HG02852 (cell line): ENCODE results near the gene HOXB2.
"Not testable (repeated sequence)": the region's sequence is repeated elsewhere in the genome, so short reads cannot be mapped to it uniquely, and the experiment has no call there.

ENCODE experiments used
- ATAC-seq: cut with Tn5 transposase; IDR thresholded peaks from one replicate; pipeline ENCODE4 v1.9.1; 2021; ENCODE audit warnings: mild to moderate bottlenecking, moderate library complexity; ENCODE audit not compliant: unreplicated experiment

Gene HOXB2

GRCh38 chr17:48517478-48517877 is 27.4 kb downstream of the HOXB2 start:
- ATAC-seq, result no peak

- ATAC-seq, result no peak
These were observed 28.7 kb downstream of the HOXB2 start for GRCh38 chr17:48515925-48516900.

- no peak for ATAC-seq
These were observed 30.4 kb downstream of the HOXB2 start for GRCh38 chr17:48514477-48514876.

GRCh38 chr17:48513666-48514455 is 31.0 kb downstream of the HOXB2 start:
- no peak for ATAC-seq

- ATAC-seq, result no peak
These were observed 31.8 kb downstream of the HOXB2 start for GRCh38 chr17:48513097-48513496.

GRCh38 chr17:48510761-48511604 is 33.9 kb downstream of the HOXB2 start:
- ATAC-seq, result no peak

GRCh38 chr17:48510381-48510760 is 34.5 kb downstream of the HOXB2 start:
- ATAC-seq, result no peak

- ATAC-seq, result not testable (repeated sequence)
These were observed 35.2 kb downstream of the HOXB2 start for GRCh38 chr17:48509708-48510107.

GRCh38 chr17:48506246-48506645 is 38.7 kb downstream of the HOXB2 start:
- no peak for ATAC-seq

GRCh38 chr17:48505788-48506187 is 39.1 kb downstream of the HOXB2 start:
- peak; percentile 75 for ATAC-seq

GRCh38 chr17:48504953-48505352 is 40.0 kb downstream of the HOXB2 start:
- no peak for ATAC-seq

- ATAC-seq, result no peak
These were observed 41.2 kb downstream of the HOXB2 start for GRCh38 chr17:48503747-48504146.

GRCh38 chr17:48502901-48503300 is 42.0 kb downstream of the HOXB2 start:
- ATAC-seq, result no peak

- ATAC-seq, result no peak
These were observed 42.6 kb downstream of the HOXB2 start for GRCh38 chr17:48502312-48502711.

GRCh38 chr17:48500435-48501426 is 44.2 kb downstream of the HOXB2 start:
- no peak for ATAC-seq

GRCh38 chr17:48499735-48500434 is 45.0 kb downstream of the HOXB2 start:
- ATAC-seq, result no peak

GRCh38 chr17:48499248-48499647 is 45.7 kb downstream of the HOXB2 start:
- ATAC-seq, result no peak

- ATAC-seq, result no peak
These were observed 46.6 kb downstream of the HOXB2 start for GRCh38 chr17:48498164-48498850.

- ATAC-seq, result no peak
These were observed 47.8 kb downstream of the HOXB2 start for GRCh38 chr17:48497103-48497502.
